WTC11 (cell line): ENCODE results near the gene IL36B. TPM values are rescaled to one million over a fixed set of nuclear protein-coding genes. Genes with fewer than 3 reads are reported as not detected.

ENCODE experiments used
- ATAC-seq: fragments of 200-7000 bp; cut with Tn5 transposase; 2 replicates; pipeline ENCODE4 v1.10.0; 2021; ENCODE audit warnings: mild to moderate bottlenecking, moderate library complexity
- CTCF ChIA-PET: fragments of 300-600 bp; sonication (Branson Sonifier 250); formaldehyde crosslinking; loops from one replicate; lab custom pipeline; 2021; ENCODE audit warnings: antibody characterized with exemption; lab: Charles Lee
- POLR2A ChIA-PET: fragments of 350-600 bp; sonication (Branson Sonifier 250); formaldehyde crosslinking; loops from one replicate; lab custom pipeline; 2021; ENCODE audit warnings: antibody characterized with exemption; lab: Charles Lee
- DNase-seq: peaks from one replicate; pipeline ENCODE4 v3.0.0; 2021; ENCODE audit warnings: low spot score
- H3K27ac Mint-ChIP-seq: 2 replicates; pipeline ENCODE4 v1.8.0; 2021; ENCODE audit warnings: mixed read lengths
- H3K27me3 Mint-ChIP-seq: 2 replicates; pipeline ENCODE4 v1.8.0; 2021; ENCODE audit warnings: low read depth, mild to moderate bottlenecking, moderate library complexity, mixed read lengths
- H3K36me3 Mint-ChIP-seq: 2 replicates; pipeline ENCODE4 v1.8.0; 2021; ENCODE audit warnings: mixed read lengths
- H3K4me1 Mint-ChIP-seq: 2 replicates; pipeline ENCODE4 v1.8.0; 2022; ENCODE audit warnings: mixed read lengths
- H3K4me3 Mint-ChIP-seq: 2 replicates; pipeline ENCODE4 v1.8.0; 2021; ENCODE audit warnings: mild to moderate bottlenecking, moderate library complexity, mixed read lengths
- H3K9me3 Mint-ChIP-seq: 2 replicates; pipeline ENCODE4 v1.8.0; 2021; ENCODE audit warnings: mixed read lengths
- ATF2 ChIP-seq: sonication (generic); formaldehyde crosslinking; IDR thresholded peaks from 2 replicates; pipeline ENCODE4 v1.8.1; 2022; ENCODE audit warnings: low read depth, missing genetic modification reagents, borderline replicate concordance
- ATF3 ChIP-seq: sonication (generic); formaldehyde crosslinking; conservative IDR thresholded peaks from 2 replicates; pipeline ENCODE4 v1.8.1; 2022; ENCODE audit warnings: mild to moderate bottlenecking, missing genetic modification reagents
- CREM ChIP-seq: sonication (generic); formaldehyde crosslinking; IDR thresholded peaks from 2 replicates; pipeline ENCODE4 v1.8.1; 2022; ENCODE audit warnings: mild to moderate bottlenecking, missing genetic modification reagents, moderate library complexity
- EMX1 ChIP-seq: fragments of 250-450 bp; sonication (Bioruptor Pico); IDR thresholded peaks from 2 replicates; pipeline ENCODE4 v1.8.0; 2021; ENCODE audit warnings: mild to moderate bottlenecking
- ESRRA ChIP-seq: sonication (generic); formaldehyde crosslinking; IDR thresholded peaks from 2 replicates; pipeline ENCODE4 v1.8.1; 2022; ENCODE audit warnings: mild to moderate bottlenecking, missing genetic modification reagents, borderline replicate concordance
- FOXK1 ChIP-seq: sonication (generic); formaldehyde crosslinking; IDR thresholded peaks from 2 replicates; pipeline ENCODE4 v1.8.0; 2022; ENCODE audit warnings: mild to moderate bottlenecking, moderate library complexity, missing genetic modification reagents
- FOXP1 ChIP-seq: sonication (generic); formaldehyde crosslinking; IDR thresholded peaks from 2 replicates; pipeline ENCODE4 v1.8.0; 2022; ENCODE audit warnings: missing genetic modification reagents, mild to moderate bottlenecking, moderate library complexity, borderline replicate concordance
- FOXP4 ChIP-seq: sonication (generic); formaldehyde crosslinking; IDR thresholded peaks from 2 replicates; pipeline ENCODE4 v1.8.0; 2022; ENCODE audit warnings: mild to moderate bottlenecking, missing genetic modification reagents
- GRHL2 ChIP-seq: fragments of 250-450 bp; sonication (Bioruptor Pico); IDR thresholded peaks from 2 replicates; pipeline ENCODE4 v1.8.0; 2022; ENCODE audit warnings: mild to moderate bottlenecking, moderate library complexity; ENCODE audit not compliant: insufficient replicate concordance, severe bottlenecking
- MXD4 ChIP-seq: fragments of 250-450 bp; sonication (Bioruptor Pico); IDR thresholded peaks from 2 replicates; pipeline ENCODE4 v1.8.0; 2021; ENCODE audit warnings: mild to moderate bottlenecking, moderate library complexity, borderline replicate concordance
- NFYB ChIP-seq: sonication (generic); formaldehyde crosslinking; conservative IDR thresholded peaks from 2 replicates; pipeline ENCODE4 v1.8.0; 2022; ENCODE audit warnings: low read depth, missing genetic modification reagents
- NR2C2 ChIP-seq: sonication (generic); formaldehyde crosslinking; IDR thresholded peaks from 2 replicates; pipeline ENCODE4 v1.8.0; 2022; ENCODE audit warnings: mild to moderate bottlenecking, missing genetic modification reagents
- RELA ChIP-seq: sonication (generic); formaldehyde crosslinking; IDR thresholded peaks from 2 replicates; pipeline ENCODE4 v1.8.1; 2022; ENCODE audit warnings: missing genetic modification reagents, mild to moderate bottlenecking, borderline replicate concordance
- SMAD3 ChIP-seq: sonication (generic); formaldehyde crosslinking; IDR thresholded peaks from 2 replicates; pipeline ENCODE4 v1.8.0; 2022; ENCODE audit warnings: missing genetic modification reagents, mild to moderate bottlenecking, borderline replicate concordance
- SMAD4 ChIP-seq: sonication (generic); formaldehyde crosslinking; IDR thresholded peaks from 2 replicates; pipeline ENCODE4 v1.8.0; 2022; ENCODE audit warnings: mild to moderate bottlenecking, missing genetic modification reagents
- SOX15 ChIP-seq: fragments of 250-450 bp; sonication (Bioruptor Pico); IDR thresholded peaks from 2 replicates; pipeline ENCODE4 v1.9.0; 2021; ENCODE audit warnings: mild to moderate bottlenecking
- SP1 ChIP-seq: sonication (generic); formaldehyde crosslinking; conservative IDR thresholded peaks from 2 replicates; pipeline ENCODE4 v1.8.1; 2022; ENCODE audit warnings: missing genetic modification reagents
- STAT6 ChIP-seq: sonication (generic); formaldehyde crosslinking; conservative IDR thresholded peaks from 2 replicates; pipeline ENCODE4 v1.8.1; 2023; ENCODE audit warnings: mild to moderate bottlenecking, low read depth, missing genetic modification reagents, moderate library complexity
- ZNF138 ChIP-seq: sonication (generic); formaldehyde crosslinking; conservative IDR thresholded peaks from 2 replicates; pipeline ENCODE4 v1.8.1; 2022; ENCODE audit warnings: mild to moderate bottlenecking, moderate library complexity, missing genetic modification reagents
- ZNF219 ChIP-seq: sonication (generic); formaldehyde crosslinking; IDR thresholded peaks from 2 replicates; pipeline ENCODE4 v1.8.0; 2023; ENCODE audit warnings: missing genetic modification reagents, mild to moderate bottlenecking, borderline replicate concordance
- ZNF263 ChIP-seq: sonication (generic); formaldehyde crosslinking; IDR thresholded peaks from 2 replicates; pipeline ENCODE4 v1.8.1; 2022; ENCODE audit warnings: low read depth, mild to moderate bottlenecking, moderate library complexity, missing genetic modification reagents
- ZNF281 ChIP-seq: sonication (generic); formaldehyde crosslinking; IDR thresholded peaks from 2 replicates; pipeline ENCODE4 v1.8.0; 2023; ENCODE audit warnings: mild to moderate bottlenecking, missing genetic modification reagents
- ZNF423 ChIP-seq: fragments of 250-450 bp; sonication (Bioruptor Pico); IDR thresholded peaks from 2 replicates; pipeline ENCODE4 v2.1.2; 2022; ENCODE audit warnings: mild to moderate bottlenecking, moderate library complexity
- ZNF671 ChIP-seq: fragments of 250-450 bp; sonication (Bioruptor Pico); IDR thresholded peaks from 2 replicates; pipeline ENCODE4 v1.8.0; 2021; ENCODE audit warnings: mild to moderate bottlenecking
- ZSCAN18 ChIP-seq: fragments of 250-450 bp; sonication (Bioruptor Pico); IDR thresholded peaks from 2 replicates; pipeline ENCODE4 v2.1.2; 2022; ENCODE audit warnings: mild to moderate bottlenecking, moderate library complexity
- total RNA-seq: library from RNA; stranded (reverse); gene quantifications from 3 replicates; pipeline ENCODE4 v1.2.3, GENCODE V29; 2021

IL36B gene
- total RNA-seq, 1 experiment from 2014 or later, result not detected

GRCh38 chr2:112993831-112994230 is 58.8 kb downstream of the IL36B start (continued):
- TF ChIP-seq SMAD4 (CRISPR knock-in tag), result no peak
- TF ChIP-seq, all 79 proteins: peak for 0

GRCh38 chr2:112989611-112990010 is 63.1 kb downstream of the IL36B start:
- Mint-ChIP-seq H3K4me1 (no peaks in the 10 kb centered on the region), H3K27me3 (peaks cover 32% of the 10 kb centered on the region), H3K27ac (no peak overlapping the region), H3K4me3 (no peak overlapping the region), H3K9me3 (peaks cover 58% of the 10 kb centered on the region), H3K36me3 (0 out of 2 replicates have a peak, but pooled peaks cover 3% of the 10 kb centered on the region)
- ChIA-PET CTCF (no interaction called here), POLR2A (no interaction called here)
- no peak for TF ChIP-seq ZNF263 (CRISPR knock-in tag)
- TF ChIP-seq ZNF219, result no peak
- TF ChIP-seq SMAD3 (CRISPR knock-in tag), result no peak
- TF ChIP-seq ZNF671, result no peak
- no peak for TF ChIP-seq ZNF138 (CRISPR knock-in tag)
- TF ChIP-seq EMX1 (CRISPR knock-in tag), result no peak
- TF ChIP-seq STAT6 (CRISPR knock-in tag), result no peak
- TF ChIP-seq ZNF423 (CRISPR knock-in tag), result no peak
- TF ChIP-seq GRHL2, result no peak
- DNase-seq (no peak), ATAC-seq (no peak)

GRCh38 chr2:112985090-112985489 is 67.6 kb downstream of the IL36B start:
- peaks cover 23% of the 10 kb centered on the region for H3K27me3 Mint-ChIP-seq
- DNase-seq (no peak), ATAC-seq (no peak)
- H3K9me3 Mint-ChIP-seq, result peaks cover 21% of the 10 kb centered on the region
- CTCF ChIA-PET, result no interaction called here
- no peaks in the 10 kb centered on the region for H3K36me3 Mint-ChIP-seq
- no peak overlapping the region for H3K27ac Mint-ChIP-seq
- H3K4me1 Mint-ChIP-seq, result no peaks in the 10 kb centered on the region
- POLR2A ChIA-PET, result no interaction called here
- H3K4me3 Mint-ChIP-seq, result no peak overlapping the region
- TF ChIP-seq MXD4 (CRISPR knock-in tag) (no peak), ZSCAN18 (no peak), RELA (CRISPR knock-in tag) (no peak), EMX1 (CRISPR knock-in tag) (no peak), FOXP1 (CRISPR knock-in tag) (no peak), NFYB (CRISPR knock-in tag) (no peak), SP1 (CRISPR knock-in tag) (no peak), ZNF281 (no peak), ATF3 (CRISPR knock-in tag) (no peak), SOX15 (CRISPR knock-in tag) (no peak), GRHL2 (no peak), FOXK1 (no peak), ZNF671 (no peak), NR2C2 (CRISPR knock-in tag) (no peak), ESRRA (CRISPR knock-in tag) (no peak), FOXP4 (CRISPR knock-in tag) (no peak), CREM (CRISPR knock-in tag) (no peak), ATF2 (CRISPR knock-in tag) (no peak)
